HG02981 (cell line): ENCODE data around the gene RAB3B.
"Not testable (repeated sequence)": the region's sequence is repeated elsewhere in the genome, so short reads cannot be mapped to it uniquely, and the experiment has no call there.

Experiments
- ATAC-seq: cut with Tn5 transposase; IDR thresholded peaks from one replicate; pipeline ENCODE4 v1.9.1; 2021; ENCODE audit warnings: mild to moderate bottlenecking, moderate library complexity; ENCODE audit not compliant: unreplicated experiment

The RAB3B gene

GRCh38 chr1:51875836-51876235 is 114.7 kb downstream of the RAB3B start:
- no peak for ATAC-seq

- no peak for ATAC-seq
Measured at GRCh38 chr1:51875291-51875772, 115.2 kb downstream of the RAB3B start.

DNA sequence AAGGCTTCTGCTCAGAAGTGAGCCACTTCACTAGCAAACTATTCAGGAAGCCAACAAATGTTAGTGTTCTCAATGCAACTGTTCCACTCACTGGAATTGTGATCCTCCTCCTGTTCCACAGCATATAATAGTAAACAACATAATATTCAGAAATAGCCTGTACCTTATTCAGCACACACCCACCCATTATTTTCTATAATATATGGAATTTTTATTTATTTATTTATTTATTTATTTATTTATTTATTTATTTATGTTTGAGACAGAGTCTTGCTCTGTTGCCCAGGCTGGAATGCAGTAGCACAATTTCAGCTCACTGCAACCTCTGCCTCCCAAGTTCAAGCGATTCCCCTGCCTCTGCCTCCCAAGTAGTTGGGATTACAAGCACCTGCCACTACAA is 117.2 kb downstream of the RAB3B start:
- not testable (repeated sequence) for ATAC-seq

GRCh38 chr1:51871351-51871975 is 119.0 kb downstream of the RAB3B start:
- no peak for ATAC-seq

DNA sequence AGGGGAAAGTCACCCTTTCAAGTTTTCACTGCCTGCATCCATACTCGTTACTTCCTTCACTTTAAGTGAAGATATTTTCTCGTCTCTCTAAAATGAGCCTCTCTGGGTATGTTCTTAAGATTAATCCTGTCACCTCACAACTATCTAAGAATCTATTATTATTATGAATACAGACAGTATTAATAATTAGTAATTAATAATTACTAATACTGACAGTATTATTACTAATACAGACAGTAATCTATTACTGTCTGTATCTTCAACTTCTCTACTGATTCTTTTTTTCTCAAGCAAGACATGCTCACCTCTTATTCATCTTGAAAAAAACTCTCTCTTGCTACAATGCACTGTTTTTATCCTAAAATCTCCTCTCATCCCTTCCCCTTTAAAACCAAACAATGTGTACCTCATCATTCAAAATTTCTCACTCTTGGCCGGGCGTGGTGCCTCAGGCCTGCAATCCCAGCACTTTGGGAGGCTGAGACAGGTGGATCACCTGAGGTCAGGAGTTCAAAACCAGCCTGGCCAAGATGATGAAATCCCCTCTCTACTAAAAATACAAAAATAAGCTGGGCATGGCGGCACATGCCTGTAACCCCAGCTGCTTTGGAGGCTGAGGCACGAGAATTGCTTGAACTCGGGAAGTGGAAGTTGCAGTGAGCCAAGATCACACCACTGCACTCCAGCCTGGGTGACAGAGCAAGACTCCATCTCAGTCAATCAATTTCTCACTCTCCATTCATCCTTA is 119.7 kb downstream of the RAB3B start:
- no peak for ATAC-seq

GRCh38 chr1:51867479-51868232 is 122.8 kb downstream of the RAB3B start:
- ATAC-seq = no peak

GRCh38 chr1:51863384-51863783 is 127.1 kb downstream of the RAB3B start:
- peak; percentile 73 for ATAC-seq

DNA sequence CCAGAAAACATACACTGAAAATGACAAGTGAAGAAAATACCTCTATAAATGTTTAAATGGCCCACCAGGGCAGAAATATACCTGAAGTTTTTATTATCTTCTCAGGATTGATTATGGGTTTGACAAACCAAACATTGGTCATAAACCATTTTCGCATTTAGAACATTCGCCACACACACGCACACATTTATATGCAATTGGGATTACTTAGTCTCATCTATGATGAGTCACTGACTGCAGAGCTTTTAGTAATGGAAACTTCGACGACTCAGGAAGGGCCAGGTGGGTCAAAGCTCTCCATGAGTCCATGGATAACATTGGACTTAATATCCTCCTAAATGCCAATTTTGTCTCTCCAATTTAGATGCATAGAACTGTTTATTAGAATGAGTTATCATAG is 128.8 kb downstream of the RAB3B start:
- ATAC-seq = no peak

GRCh38 chr1:51859735-51860134 is 130.8 kb downstream of the RAB3B start:
- no peak for ATAC-seq

DNA sequence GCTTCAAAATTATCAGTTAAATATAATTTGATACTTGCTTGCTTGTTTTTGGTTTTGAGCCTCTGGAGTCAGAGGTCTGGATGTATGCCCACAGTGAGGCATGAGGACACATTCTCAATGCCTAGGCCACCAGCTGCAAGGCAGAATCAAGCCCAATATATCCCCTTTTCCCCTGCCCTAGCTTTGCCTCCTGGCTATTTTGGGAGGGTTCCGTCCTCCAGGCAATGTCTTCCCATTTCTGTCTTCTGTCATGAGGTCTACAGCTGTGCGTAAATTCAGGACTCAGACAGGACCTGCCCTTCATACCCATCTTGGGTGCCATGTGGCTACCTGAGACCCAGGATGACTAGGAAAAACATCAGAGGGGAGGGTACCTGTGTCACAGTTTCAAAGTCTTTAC is 131.2 kb downstream of the RAB3B start:
- no peak for ATAC-seq

GRCh38 chr1:51858892-51859291 is 131.6 kb downstream of the RAB3B start:
- ATAC-seq = no peak
